NB4 (cell line): ENCODE data around the gene DHDH.
"Not testable (repeated sequence)": the region's sequence is repeated elsewhere in the genome, so short reads cannot be mapped to it uniquely, and the experiment has no call there.

Experiments used
- DNase-seq: peaks from one replicate; pipeline ENCODE4 v3.0.0; 2010; ENCODE audit warnings: low read depth
- H3K4me3 ChIP-seq: one replicate; pipeline ENCODE4 v1.5.1; 2011; ENCODE audit warnings: mild to moderate bottlenecking, low read depth, low read length, moderate library complexity
- MAX ChIP-seq: IDR thresholded peaks from 2 replicates; pipeline ENCODE4 v1.6.1; 2011; ENCODE audit warnings: low read depth, low read length
- MYC ChIP-seq: IDR thresholded peaks from 2 replicates; pipeline ENCODE4 v1.6.1; 2011; ENCODE audit warnings: low read depth, low read length
- POLR2A ChIP-seq: IDR thresholded peaks from 2 replicates; pipeline ENCODE4 v1.6.1; 2011; ENCODE audit warnings: mild to moderate bottlenecking; ENCODE audit not compliant: insufficient read length; ENCODE audit errors: extremely low read depth
- TF ChIP-seq, protein P1 (sequence below): IDR thresholded peaks from one replicate; pipeline ENCODE4 v1.5.1; 2012; ENCODE audit warnings: low read depth, low read length

The DHDH gene

GRCh38 chr19:48922548-48923490 is 10.7 kb upstream of the DHDH start:
- TF ChIP-seq, protein P1, sequence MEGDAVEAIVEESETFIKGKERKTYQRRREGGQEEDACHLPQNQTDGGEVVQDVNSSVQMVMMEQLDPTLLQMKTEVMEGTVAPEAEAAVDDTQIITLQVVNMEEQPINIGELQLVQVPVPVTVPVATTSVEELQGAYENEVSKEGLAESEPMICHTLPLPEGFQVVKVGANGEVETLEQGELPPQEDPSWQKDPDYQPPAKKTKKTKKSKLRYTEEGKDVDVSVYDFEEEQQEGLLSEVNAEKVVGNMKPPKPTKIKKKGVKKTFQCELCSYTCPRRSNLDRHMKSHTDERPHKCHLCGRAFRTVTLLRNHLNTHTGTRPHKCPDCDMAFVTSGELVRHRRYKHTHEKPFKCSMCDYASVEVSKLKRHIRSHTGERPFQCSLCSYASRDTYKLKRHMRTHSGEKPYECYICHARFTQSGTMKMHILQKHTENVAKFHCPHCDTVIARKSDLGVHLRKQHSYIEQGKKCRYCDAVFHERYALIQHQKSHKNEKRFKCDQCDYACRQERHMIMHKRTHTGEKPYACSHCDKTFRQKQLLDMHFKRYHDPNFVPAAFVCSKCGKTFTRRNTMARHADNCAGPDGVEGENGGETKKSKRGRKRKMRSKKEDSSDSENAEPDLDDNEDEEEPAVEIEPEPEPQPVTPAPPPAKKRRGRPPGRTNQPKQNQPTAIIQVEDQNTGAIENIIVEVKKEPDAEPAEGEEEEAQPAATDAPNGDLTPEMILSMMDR = no peak
- no peak for TF ChIP-seq POLR2A

GRCh38 chr19:48925240-48925843 is 8.2 kb upstream of the DHDH start:
- no peak for DNase-seq
- H3K4me3 ChIP-seq = no peak overlapping the region
- TF ChIP-seq MAX = no peak
- TF ChIP-seq MYC = no peak
- no peak for TF ChIP-seq POLR2A
- TF ChIP-seq, protein P1 = no peak

More at GRCh38 chr19:48922548-48923490, 10.7 kb upstream of the DHDH start:
- DNase-seq = no peak
- no peak overlapping the region for H3K4me3 ChIP-seq

- DNase-seq, H3K4me3 ChIP-seq: not testable (repeated sequence)
Measured at GRCh38 chr19:48925890-48926289, 7.6 kb upstream of the DHDH start.

GRCh38 chr19:48926909-48927308 is 6.6 kb upstream of the DHDH start:
- TF ChIP-seq MAX = no peak
- TF ChIP-seq POLR2A = no peak
- TF ChIP-seq MYC = no peak
- TF ChIP-seq, protein P1 = no peak
- no peak for DNase-seq
- no peak overlapping the region for H3K4me3 ChIP-seq

- DNase-seq, H3K4me3 ChIP-seq: not testable (repeated sequence)
Measured at GRCh38 chr19:48927692-48928091, 5.8 kb upstream of the DHDH start.

DNA sequence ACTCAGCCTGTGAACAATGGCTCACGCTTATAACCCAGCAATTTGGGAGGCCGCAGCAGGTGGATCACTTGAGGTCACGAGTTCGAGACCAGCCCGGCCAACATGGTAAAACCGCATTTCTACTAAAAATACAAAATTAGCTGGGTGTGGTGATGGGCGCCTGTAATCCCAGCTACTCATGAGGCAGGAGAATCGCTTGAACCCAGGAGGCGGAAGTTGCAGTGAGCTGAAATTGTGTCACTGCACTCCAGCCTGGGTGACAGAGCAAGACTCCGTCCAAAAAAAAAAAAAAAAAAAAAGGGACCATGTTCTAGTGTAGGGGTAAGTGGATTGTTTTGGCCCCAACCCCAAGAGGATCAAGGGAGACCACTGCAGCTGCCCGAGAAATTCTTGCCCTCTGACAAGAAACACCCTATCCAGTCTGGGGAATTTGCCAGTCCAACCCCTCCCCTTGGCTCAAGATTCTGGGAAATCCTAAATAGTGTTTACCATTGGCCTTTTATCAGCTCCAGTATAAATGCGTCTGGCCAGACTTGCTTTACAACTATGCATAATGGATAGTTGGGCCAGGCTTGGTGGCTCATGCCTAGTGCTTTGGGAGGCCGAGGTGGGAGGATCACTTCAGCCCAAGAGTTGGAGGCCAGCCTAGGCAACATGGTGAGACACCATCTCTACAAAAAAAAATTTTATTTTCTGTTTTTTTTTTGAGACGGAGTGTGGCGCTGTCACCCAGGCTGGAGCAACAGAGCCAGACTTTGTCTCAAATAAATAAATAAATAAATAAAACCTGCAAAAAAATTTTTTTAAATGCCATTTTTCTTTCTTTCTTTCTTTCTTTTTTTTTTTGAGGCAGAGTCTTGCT is 5.1 kb upstream of the DHDH start:
- no peak for DNase-seq
- no peak for TF ChIP-seq POLR2A
- TF ChIP-seq, protein P1 = no peak
- no peak overlapping the region for H3K4me3 ChIP-seq

GRCh38 chr19:48934837-48935236 is 1.3 kb downstream of the DHDH start:
- DNase-seq = no peak
- no peak overlapping the region for H3K4me3 ChIP-seq
- no peak for TF ChIP-seq MYC
- no peak for TF ChIP-seq POLR2A
- no peak for TF ChIP-seq MAX
- TF ChIP-seq, protein P1 = no peak
